Muscle layer of duodenum (tissue), 2 donors: ENCODE results near the gene PACS2.
"Not testable (repeated sequence)": the region's sequence is repeated elsewhere in the genome, so short reads cannot be mapped to it uniquely, and the experiment has no call there.

Experiments
- H3K27ac ChIP-seq: one replicate; pipeline ENCODE4 v1.7.0; 2013; ENCODE audit warnings: mild to moderate bottlenecking, low read length
- H3K27me3 ChIP-seq: one replicate; pipeline ENCODE4 v1.7.0; 2013; ENCODE audit warnings: low read depth, mild to moderate bottlenecking, control low read depth, low read length
- H3K36me3 ChIP-seq, 2 donors: one replicate each; pipeline ENCODE4 v1.7.0; 2013; ENCODE audit warnings: low read length in 2 of 2, control low read depth in 1 of 2, mild to moderate bottlenecking in 1 of 2; ENCODE audit not compliant: insufficient read depth in 2 of 2, control insufficient read depth in 1 of 2
- H3K4me1 ChIP-seq, 2 donors: one replicate each; pipeline ENCODE4 v1.7.0; 2013; ENCODE audit warnings: low read length in 2 of 2, mild to moderate bottlenecking in 2 of 2, control low read depth in 1 of 2, moderate library complexity in 1 of 2; ENCODE audit not compliant: insufficient read depth in 2 of 2, control insufficient read depth in 1 of 2
- H3K4me3 ChIP-seq, 2 donors: one replicate each; pipeline ENCODE4 v1.7.0; 2013; ENCODE audit warnings: low read length in 2 of 2, low read depth in 1 of 2, mild to moderate bottlenecking in 1 of 2
- H3K9me3 ChIP-seq, 2 donors: one replicate each; pipeline ENCODE4 v1.7.0; 2013; ENCODE audit warnings: low read length in 2 of 2, control low read depth in 1 of 2, mild to moderate bottlenecking in 1 of 2; ENCODE audit not compliant: control insufficient read depth in 1 of 2
- donor health status: healthy.

The PACS2 gene

DNA sequence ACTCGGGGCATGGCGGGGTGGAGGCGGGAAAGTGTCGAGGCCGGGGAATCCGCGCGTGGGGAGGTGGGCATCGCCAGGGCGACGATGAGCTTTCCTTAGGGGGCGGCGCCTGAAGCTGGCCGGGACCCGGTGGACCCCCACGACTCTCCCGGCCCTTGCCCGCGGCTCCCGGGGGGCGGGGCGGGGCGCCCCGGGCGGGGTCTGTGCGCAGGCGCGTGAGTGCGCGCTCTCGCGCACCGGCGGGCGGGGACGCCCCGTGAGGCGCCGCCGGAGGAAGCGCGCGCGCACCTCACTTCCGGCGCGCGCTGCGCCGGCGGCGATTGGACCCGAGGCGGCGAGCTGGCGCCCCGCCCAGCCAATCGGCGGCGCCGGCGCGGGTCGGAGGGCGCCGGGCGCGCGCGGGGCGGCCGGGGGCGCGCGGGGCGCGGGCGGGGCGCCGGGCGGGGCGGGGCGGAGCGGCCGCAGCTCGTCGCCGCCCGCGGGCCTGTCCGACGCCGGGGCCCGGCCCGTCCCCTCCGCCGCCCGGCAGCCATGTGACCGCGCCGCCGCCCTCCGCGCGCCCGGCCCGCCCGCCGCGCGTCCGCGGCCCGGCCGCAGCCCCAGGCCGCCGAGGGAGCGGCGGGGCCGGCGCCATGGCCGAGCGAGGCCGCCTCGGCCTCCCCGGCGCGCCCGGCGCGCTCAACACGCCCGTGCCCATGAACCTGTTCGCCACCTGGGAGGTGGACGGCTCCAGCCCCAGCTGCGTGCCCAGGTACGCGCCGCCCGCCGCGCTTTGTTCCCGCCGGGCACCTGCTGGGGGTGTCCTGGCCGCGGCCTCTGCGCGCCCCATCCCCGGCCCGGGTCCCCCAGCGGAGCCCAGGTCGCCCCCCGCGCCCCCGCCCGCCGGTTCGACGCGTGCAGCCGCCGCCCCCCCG, at the start of gene PACS2:
Gene PACS2, plus strand, starts transcription at position 462 of the 914 bp plus-strand sequence. Its CDS starts 171 bp downstream, at position 633.
- Histone ChIP-seq H3K9me3 (no peaks in the 10 kb centered on the region), H3K27ac (peak within 1 kb of the TSS; percentile 67), H3K4me3 (peak within 1 kb of the TSS; percentile 68 to 80), H3K4me1 (peaks cover 17 to 32% of the 10 kb centered on the region in 2 donors), H3K36me3 (no peaks in the 10 kb centered on the region), H3K27me3 (no peaks in the 10 kb centered on the region)

DNA sequence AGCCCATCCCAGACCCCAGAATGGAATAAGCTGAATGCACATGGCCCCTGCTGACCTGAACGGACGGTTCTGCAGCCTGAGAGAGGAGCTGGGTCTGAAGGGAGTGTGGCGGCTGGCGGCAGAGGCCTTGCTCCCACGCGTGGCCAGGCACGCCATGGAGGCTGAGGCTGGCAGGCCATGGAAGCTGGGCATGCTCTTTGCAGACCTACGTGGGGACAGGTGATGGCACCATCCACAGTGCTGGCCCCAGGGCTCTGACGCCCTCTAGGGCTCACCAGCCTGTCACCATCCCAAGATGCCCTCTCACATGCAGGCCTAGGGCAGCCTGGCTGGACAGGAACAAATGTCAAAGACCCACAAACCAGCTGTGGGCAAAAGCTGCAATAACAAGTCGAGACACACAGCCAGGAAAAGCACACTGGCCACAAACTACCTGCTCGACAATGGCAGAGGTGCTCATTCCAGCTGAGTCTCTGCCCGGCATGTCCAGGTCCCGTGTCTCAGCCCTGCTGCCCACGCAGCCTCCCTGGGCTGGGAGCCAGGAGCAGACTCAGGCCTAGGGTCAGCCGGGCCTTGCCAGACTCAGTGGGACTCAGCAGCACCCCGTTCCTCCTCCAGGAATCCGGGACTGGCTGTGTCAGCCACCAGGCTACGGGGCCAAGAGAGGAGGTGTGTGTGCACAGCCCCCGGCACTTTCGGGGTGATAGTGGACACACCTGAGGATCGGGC, 46.6 kb upstream of the PACS2 start:
- peaks cover 4 to 9% of the 10 kb centered on the region in 2 donors for H3K36me3 ChIP-seq
- no peak overlapping the region for H3K27ac ChIP-seq
- H3K9me3 ChIP-seq = no peaks in the 10 kb centered on the region
- H3K27me3 ChIP-seq = no peaks in the 10 kb centered on the region
- H3K4me1 ChIP-seq = no peaks in the 10 kb centered on the region
- no peak overlapping the region for H3K4me3 ChIP-seq

DNA sequence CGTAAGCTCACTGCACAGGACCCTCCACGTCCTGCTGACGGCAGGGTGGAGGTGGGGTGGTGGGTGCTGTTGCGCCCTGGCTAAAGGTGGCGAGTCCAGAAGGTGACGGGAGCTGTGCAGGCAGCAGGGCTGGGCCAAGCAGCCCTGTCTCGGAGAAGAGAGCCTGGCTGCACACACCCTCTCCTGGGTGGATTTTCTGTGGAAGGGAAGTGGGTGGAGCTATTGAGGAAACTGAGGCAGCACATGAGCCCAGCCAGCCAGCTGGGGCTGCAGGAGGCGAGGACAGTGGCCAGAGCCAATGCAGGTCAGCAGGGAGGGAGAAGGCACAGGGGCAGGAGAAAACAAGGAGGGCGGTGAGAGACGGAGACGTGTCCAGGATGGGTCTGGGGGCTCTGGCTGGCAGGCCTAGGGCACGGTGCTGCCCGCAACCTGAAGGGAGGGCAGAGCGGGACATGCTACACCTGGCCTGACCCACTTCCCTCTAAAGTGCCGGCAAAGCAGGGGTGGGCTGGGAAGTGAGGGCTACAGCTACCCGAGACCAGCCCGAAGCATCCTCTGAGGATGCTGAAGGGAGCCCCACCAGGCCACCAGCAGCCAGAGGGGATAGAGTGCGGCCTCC, 45.7 kb upstream of the PACS2 start:
- Histone ChIP-seq H3K4me3 (no peak overlapping the region), H3K27me3 (no peaks in the 10 kb centered on the region), H3K36me3 (peaks cover 4 to 9% of the 10 kb centered on the region in 2 donors), H3K27ac (no peak overlapping the region), H3K9me3 (no peaks in the 10 kb centered on the region), H3K4me1 (no peaks in the 10 kb centered on the region)

DNA sequence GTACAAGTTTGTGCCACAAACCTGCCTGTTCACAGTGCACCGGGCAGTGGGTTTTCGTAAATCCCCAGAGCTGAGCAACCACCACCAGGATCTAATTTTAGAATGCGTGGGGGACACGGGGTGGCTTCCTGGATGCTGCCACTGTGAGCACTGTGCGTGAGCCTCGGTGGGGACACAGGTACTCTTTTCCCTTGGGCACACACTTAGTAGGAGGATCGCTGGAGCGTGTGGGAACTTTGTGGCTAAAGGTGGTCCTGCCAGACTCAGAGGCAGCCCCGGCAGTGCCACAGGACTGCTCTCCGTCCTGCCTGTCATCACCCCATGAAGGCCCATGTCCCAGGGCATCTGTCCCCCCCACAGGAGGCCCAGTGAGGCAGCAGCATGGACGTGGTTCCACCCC, 45.1 kb upstream of the PACS2 start:
- H3K4me1 ChIP-seq = no peaks in the 10 kb centered on the region
- H3K36me3 ChIP-seq = peaks cover 4 to 9% of the 10 kb centered on the region in 2 donors

DNA sequence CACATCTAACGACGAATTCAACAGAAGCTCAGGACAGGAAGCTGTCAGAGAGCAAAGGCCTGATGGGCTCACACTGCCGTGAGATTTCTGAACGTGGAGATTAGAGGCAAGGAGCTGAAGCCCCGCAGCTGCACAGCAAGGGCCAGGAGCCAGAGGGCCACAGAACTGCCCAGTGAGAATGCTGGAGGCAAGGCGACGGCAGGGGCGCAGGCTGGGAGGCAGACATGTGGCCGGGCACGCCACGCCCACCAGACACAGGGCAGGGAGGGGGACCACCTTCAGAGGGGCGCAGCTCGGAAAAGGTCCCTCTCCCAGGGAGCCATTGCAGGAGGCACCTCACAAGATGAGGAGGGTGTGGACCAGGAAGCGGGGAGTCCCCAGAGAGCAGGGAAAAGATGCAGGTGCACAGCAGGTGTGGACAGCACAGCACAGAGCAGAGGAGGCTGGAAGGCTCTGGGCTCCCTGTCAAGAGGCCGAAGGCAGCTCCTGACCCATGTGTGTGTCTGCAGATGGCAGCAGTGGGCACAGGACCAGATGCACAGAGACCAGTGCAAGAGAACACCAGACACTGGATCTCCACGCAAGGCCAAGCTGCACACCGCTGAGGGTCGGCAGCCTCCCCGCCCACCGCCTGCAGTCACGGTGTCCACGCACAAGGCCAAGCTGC, 43.2 kb upstream of the PACS2 start:
- H3K36me3 ChIP-seq = peaks cover 4 to 9% of the 10 kb centered on the region in 2 donors

More for the DNA sequence above, 45.1 kb upstream of the PACS2 start:
- H3K27me3 ChIP-seq = no peaks in the 10 kb centered on the region
- H3K27ac ChIP-seq = no peak overlapping the region
- H3K9me3 ChIP-seq = no peaks in the 10 kb centered on the region
- H3K4me3 ChIP-seq = no peak overlapping the region

DNA sequence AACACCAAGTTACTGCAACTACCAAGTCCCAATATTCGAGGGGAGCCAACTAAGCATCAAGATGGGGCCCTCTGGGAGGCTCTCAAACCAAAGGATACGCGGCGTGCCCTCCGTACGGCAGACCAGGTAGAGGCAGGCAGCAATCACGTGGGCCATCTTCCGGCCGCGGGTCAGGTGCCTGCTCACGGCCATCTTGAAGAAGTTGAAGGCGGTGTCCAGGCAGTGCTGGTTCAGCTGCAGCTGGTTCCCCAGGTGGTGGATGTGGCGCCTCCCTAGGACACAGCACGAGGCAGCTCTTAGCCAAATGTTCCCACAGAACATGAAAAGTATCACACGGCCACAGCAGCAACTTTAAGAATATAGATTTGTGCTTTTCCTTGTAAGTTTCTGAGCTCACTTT, 41.9 kb upstream of the PACS2 start:
- Histone ChIP-seq H3K4me1 (no peaks in the 10 kb centered on the region), H3K36me3 (peaks cover 4 to 8% of the 10 kb centered on the region in 2 donors), H3K4me3 (no peak overlapping the region), H3K27ac (no peak overlapping the region), H3K27me3 (no peaks in the 10 kb centered on the region), H3K9me3 (no peaks in the 10 kb centered on the region)

More for the DNA sequence above, 43.2 kb upstream of the PACS2 start:
- no peaks in the 10 kb centered on the region for H3K4me1 ChIP-seq
- no peak overlapping the region for H3K4me3 ChIP-seq
- H3K27ac ChIP-seq = no peak overlapping the region
- H3K27me3 ChIP-seq = no peaks in the 10 kb centered on the region
- H3K9me3 ChIP-seq = no peaks in the 10 kb centered on the region

DNA sequence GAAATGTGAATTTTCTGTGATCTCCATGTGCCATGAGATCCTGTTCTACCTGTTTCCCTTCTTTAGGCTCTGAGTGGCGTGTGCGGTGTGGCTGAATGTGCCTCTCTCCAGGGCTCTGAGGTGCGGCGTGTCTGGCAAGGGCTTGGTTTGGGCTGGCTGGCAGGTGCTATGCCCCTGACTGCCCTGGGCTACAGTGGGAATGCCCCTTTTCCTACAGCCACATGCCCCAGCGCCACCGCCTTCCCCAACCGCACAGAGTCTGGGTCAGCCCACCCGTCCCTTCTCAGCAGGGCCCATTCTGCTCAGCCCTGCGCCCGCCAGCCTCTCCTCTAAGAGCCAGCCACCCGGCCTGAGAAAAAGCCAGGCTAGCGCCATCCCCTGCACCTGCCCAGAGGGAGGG, 41.5 kb upstream of the PACS2 start:
- H3K4me3 ChIP-seq = no peak overlapping the region
- H3K9me3 ChIP-seq = no peaks in the 10 kb centered on the region
- H3K4me1 ChIP-seq = no peaks in the 10 kb centered on the region
- H3K27ac ChIP-seq = no peak overlapping the region
- no peaks in the 10 kb centered on the region for H3K27me3 ChIP-seq
- H3K36me3 ChIP-seq = peaks cover 3% of the 10 kb centered on the region in 2 donors

DNA sequence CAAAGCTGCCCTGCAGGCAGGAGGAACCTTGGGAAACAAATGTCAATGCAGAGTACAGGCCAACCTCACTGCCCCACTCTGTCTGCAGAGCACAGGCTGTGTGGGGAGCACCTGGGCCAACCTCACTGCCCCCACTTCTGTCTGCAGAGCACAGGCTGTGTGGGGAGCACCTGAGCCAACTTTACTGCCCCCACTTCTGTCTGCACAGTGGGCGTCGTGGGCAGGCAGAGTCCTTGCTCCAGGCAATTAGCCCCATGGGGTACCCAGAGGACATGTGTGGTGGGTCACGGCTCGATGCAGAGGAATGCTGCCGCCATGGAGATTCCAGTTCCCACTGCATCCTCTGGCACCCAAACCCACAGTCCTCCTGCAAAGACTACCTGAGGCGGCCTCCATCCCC, 39.9 kb upstream of the PACS2 start:
- no peaks in the 10 kb centered on the region for H3K9me3 ChIP-seq
- no peak overlapping the region for H3K27ac ChIP-seq
- no peak overlapping the region for H3K4me3 ChIP-seq
- H3K27me3 ChIP-seq = no peaks in the 10 kb centered on the region
- no peaks in the 10 kb centered on the region for H3K4me1 ChIP-seq
- H3K36me3 ChIP-seq = no peaks in the 10 kb centered on the region

DNA sequence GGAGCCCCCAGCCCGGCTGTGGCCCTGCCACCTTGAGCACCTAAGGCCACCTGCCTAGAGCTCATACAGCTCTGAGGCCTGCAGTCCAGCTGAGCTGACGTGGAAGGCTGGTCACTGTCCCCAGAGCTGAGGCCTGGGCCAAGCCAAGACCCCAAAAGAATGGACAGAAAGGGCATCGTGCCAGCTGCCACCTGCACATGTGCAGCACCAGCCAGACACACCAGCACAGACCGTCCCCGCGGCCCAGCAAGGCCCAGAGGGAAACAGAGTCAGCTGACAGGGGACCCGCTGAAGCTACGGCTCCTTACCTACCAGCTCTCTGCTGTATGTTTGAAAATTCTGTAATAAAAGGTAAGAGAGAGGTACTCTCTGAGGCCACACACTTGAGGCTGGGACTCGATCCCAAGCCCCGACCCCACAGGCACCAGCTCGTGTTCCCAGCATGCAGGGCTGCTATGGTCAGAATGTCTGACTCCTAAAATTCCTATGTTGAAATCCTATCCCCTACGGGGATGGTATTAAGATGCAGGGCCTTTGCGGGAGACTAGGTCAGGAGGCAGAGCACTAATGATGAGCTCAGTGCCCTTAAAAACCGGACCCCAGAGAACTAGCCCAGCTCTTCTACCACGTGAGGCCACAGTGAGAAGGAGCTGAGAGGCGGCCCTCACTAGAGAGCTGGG, 39.1 kb upstream of the PACS2 start:
- Histone ChIP-seq H3K36me3 (no peaks in the 10 kb centered on the region), H3K9me3 (no peaks in the 10 kb centered on the region), H3K4me3 (no peak overlapping the region), H3K27me3 (no peaks in the 10 kb centered on the region), H3K4me1 (no peaks in the 10 kb centered on the region), H3K27ac (no peak overlapping the region)

DNA sequence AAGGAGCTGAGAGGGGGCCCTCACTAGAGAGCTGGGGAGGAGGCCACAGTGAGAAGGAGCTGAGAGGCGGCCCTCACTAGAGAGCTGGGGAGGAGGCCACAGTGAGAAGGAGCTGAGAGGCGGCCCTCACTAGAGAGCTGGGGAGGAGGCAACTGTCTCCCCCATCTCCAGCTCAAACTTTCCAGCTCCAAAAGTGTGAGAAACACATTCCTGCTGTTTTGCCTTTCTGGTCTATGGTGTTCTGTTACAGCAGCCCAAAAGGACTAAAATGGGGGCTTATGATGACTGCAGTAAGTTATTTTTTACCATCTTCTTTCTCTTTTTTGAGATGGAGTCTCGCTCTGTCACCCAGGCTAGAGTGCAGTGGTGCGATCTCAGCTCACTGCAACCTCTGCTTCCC, 37.1 kb upstream of the PACS2 start:
- H3K4me1 ChIP-seq, H3K4me3 ChIP-seq, H3K27me3 ChIP-seq, H3K9me3 ChIP-seq, H3K36me3 ChIP-seq, H3K27ac ChIP-seq: not testable (repeated sequence)
